ENCODE measurements around the gene ZSCAN18. TPM values are rescaled to one million over a fixed set of nuclear protein-coding genes. Genes with fewer than 3 reads are reported as not detected.

The ZSCAN18 gene
- total and polyA plus RNA-seq, 9 of the 15 experiments (the other 6 are each of a cell fraction or from before 2014, with no cell fraction given) = 0.07 to 1.9 (median 0.31) TPM; not detected in 1

DNA sequence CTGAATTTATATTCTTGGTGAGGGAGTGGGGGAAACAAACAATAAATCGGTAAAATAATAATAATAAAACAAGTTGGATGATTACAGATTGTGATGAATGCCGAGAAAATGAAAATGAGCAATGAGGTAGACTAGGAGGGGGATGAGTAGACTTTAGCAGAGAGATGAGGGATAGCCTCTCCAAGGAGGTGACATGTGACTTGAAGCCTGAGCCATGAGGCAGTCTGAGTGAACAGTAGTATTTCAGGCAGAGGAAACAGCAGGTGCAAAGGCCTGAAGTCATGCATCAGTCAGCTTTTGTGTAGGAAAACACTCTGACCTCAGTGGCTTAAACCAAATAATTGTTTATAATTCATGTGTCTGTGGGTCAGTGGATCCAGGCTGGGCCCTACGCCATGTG, 34.3 kb downstream of the ZSCAN18 start:
- BruUV-seq (replicated peaks) = no TSS peak
- Histone ChIP-seq H3K9me1 (ENCODE audit: control insufficient read depth, insufficient read depth, low read length) (no peaks in the 10 kb centered on the region), H3K79me2 (ENCODE audit: control insufficient read depth, insufficient read depth, low read length) (no peaks in the 10 kb centered on the region), H2AFZ (ENCODE audit: low read depth, low read length) (no peak overlapping the region), H3K27me3 (ENCODE audit: control insufficient read depth in 2 of 2, insufficient read depth in 2 of 2, low read length in 2 of 2) (no peaks in the 10 kb centered on the region), H3K4me2 (ENCODE audit: insufficient read depth, low read length) (no peak overlapping the region), H4K20me1 (replicated peaks; ENCODE audit: control insufficient read depth, insufficient read depth, low read length) (no peaks in the 10 kb centered on the region), H3K36me3 (ENCODE audit: control insufficient read depth, insufficient read depth, low read length) (no peaks in the 10 kb centered on the region), H3K9ac (ENCODE audit: insufficient read depth in 1 of 2, low read depth in 2 of 2, low read length in 2 of 2) (no peak overlapping the region), H3K27ac (ENCODE audit: extremely low read depth, low read depth, low read length) (no peak overlapping the region), H3K9me3 (replicated peaks; ENCODE audit: control insufficient read depth, insufficient read depth, low read depth, low read length) (no peaks in the 10 kb centered on the region; the same call in 1 of the 2 replicates), H3K4me1 (replicated peaks in 1 of 2; ENCODE audit: control insufficient read depth in 2 of 2, insufficient read depth in 2 of 2, low read length in 2 of 2) (peaks cover 0 to 9% of the 10 kb centered on the region in 2 experiments; a peak in 2 of 5 replicates), H3K4me3 (no peak overlapping the region)
- FAIRE-seq = no peak
- DNase-seq (ENCODE audit: extremely low read depth in 1 of 4, low spot score in 3 of 4) = no peak
- intact Hi-C loops (cut with micrococcal nuclease) = no loop called here
- in situ Hi-C loops (cut with MboI) = no loop called here
- WGBS (ENCODE audit: insufficient coverage, low coverage, missing lambda C conversion rate) = 0% methylated on average over 3 of the region's 3 CpGs
- ChIA-PET POLR2A (interaction anchor here (0.5 kb wide), 1 partner anchor 789 kb away, joined by 3 read pairs; no protein-coding TSS in a partner anchor), CTCF (ENCODE audit: low intra/inter-chr PET ratio) (no interaction called here)
- no peak for ATAC-seq
- no peak for TF ChIP-seq PHTF2 (CRISPR knock-in tag; IDR thresholded peaks at IDR 0.05)
- TF ChIP-seq, protein P1, sequence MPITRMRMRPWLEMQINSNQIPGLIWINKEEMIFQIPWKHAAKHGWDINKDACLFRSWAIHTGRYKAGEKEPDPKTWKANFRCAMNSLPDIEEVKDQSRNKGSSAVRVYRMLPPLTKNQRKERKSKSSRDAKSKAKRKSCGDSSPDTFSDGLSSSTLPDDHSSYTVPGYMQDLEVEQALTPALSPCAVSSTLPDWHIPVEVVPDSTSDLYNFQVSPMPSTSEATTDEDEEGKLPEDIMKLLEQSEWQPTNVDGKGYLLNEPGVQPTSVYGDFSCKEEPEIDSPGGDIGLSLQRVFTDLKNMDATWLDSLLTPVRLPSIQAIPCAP (CRISPR knock-in tag; IDR thresholded peaks at IDR 0.05; ENCODE audit: borderline replicate concordance) = no peak
- TF ChIP-seq GTF2F1 (IDR thresholded peaks at IDR 0.05; ENCODE audit: low read depth, low read length) = no peak
- no peak for TF ChIP-seq PHF20 (IDR thresholded peaks at IDR 0.05; ENCODE audit: partially characterized antibody)
- TF ChIP-seq, protein P2, sequence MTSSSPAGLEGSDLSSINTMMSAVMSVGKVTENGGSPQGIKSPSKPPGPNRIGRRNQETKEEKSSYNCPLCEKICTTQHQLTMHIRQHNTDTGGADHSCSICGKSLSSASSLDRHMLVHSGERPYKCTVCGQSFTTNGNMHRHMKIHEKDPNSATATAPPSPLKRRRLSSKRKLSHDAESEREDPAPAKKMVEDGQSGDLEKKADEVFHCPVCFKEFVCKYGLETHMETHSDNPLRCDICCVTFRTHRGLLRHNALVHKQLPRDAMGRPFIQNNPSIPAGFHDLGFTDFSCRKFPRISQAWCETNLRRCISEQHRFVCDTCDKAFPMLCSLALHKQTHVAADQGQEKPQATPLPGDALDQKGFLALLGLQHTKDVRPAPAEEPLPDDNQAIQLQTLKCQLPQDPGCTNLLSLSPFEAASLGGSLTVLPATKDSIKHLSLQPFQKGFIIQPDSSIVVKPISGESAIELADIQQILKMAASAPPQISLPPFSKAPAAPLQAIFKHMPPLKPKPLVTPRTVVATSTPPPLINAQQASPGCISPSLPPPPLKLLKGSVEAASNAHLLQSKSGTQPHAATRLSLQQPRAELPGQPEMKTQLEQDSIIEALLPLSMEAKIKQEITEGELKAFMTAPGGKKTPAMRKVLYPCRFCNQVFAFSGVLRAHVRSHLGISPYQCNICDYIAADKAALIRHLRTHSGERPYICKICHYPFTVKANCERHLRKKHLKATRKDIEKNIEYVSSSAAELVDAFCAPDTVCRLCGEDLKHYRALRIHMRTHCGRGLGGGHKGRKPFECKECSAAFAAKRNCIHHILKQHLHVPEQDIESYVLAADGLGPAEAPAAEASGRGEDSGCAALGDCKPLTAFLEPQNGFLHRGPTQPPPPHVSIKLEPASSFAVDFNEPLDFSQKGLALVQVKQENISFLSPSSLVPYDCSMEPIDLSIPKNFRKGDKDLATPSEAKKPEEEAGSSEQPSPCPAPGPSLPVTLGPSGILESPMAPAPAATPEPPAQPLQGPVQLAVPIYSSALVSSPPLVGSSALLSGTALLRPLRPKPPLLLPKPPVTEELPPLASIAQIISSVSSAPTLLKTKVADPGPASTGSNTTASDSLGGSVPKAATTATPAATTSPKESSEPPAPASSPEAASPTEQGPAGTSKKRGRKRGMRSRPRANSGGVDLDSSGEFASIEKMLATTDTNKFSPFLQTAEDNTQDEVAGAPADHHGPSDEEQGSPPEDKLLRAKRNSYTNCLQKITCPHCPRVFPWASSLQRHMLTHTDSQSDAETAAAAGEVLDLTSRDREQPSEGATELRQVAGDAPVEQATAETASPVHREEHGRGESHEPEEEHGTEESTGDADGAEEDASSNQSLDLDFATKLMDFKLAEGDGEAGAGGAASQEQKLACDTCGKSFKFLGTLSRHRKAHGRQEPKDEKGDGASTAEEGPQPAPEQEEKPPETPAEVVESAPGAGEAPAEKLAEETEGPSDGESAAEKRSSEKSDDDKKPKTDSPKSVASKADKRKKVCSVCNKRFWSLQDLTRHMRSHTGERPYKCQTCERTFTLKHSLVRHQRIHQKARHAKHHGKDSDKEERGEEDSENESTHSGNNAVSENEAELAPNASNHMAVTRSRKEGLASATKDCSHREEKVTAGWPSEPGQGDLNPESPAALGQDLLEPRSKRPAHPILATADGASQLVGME (CRISPR knock-in tag; IDR thresholded peaks at IDR 0.05) = no peak
- no peak for TF ChIP-seq SMARCC2 (IDR thresholded peaks at IDR 0.05; ENCODE audit: low read depth)
- TF ChIP-seq ZNF431 (CRISPR knock-in tag; IDR thresholded peaks at IDR 0.05) = no peak
- TF ChIP-seq, protein P3, sequence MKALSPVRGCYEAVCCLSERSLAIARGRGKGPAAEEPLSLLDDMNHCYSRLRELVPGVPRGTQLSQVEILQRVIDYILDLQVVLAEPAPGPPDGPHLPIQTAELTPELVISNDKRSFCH (CRISPR knock-in tag; IDR thresholded peaks at IDR 0.05) = no peak
- TF ChIP-seq, protein P3 (tag; IDR thresholded peaks at IDR 0.05) = no peak
- no peak for TF ChIP-seq RBM17 (IDR thresholded peaks at IDR 0.05; ENCODE audit: borderline replicate concordance, low read depth, low read length)
- TF ChIP-seq, protein P4, sequence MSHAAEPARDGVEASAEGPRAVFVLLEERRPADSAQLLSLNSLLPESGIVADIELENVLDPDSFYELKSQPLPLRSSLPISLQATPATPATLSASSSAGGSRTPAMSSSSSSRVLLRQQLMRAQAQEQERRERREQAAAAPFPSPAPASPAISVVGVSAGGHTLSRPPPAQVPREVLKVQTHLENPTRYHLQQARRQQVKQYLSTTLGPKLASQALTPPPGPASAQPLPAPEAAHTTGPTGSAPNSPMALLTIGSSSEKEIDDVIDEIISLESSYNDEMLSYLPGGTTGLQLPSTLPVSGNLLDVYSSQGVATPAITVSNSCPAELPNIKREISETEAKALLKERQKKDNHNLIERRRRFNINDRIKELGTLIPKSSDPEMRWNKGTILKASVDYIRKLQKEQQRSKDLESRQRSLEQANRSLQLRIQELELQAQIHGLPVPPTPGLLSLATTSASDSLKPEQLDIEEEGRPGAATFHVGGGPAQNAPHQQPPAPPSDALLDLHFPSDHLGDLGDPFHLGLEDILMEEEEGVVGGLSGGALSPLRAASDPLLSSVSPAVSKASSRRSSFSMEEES (CRISPR knock-in tag; IDR thresholded peaks at IDR 0.05) = no peak
